Stimulated activated CD4-positive, alpha-beta T cell treated with anti-CD3 and anti-CD28 coated beads, Interleukin-4, amount 100 ng/mL, for 24 hours (primary cell): ENCODE data around the gene TNRC6B.

Experiments
- DNase-seq: peaks from one replicate; pipeline ENCODE4 v3.0.0-alpha.2; 2020

The TNRC6B gene

GRCh38 chr22:40328546-40329456 lies 151.1 kb downstream of the TNRC6B start:
- no peak for DNase-seq

GRCh38 chr22:40329466-40329865 lies 151.7 kb downstream of the TNRC6B start:
- DNase-seq = no peak

GRCh38 chr22:40330086-40330485 lies 152.4 kb downstream of the TNRC6B start:
- no peak for DNase-seq

GRCh38 chr22:40330615-40331014 lies 152.9 kb downstream of the TNRC6B start:
- no peak for DNase-seq

GRCh38 chr22:40331706-40332105 lies 154.0 kb downstream of the TNRC6B start:
- DNase-seq = no peak

- DNase-seq = no peak
Observed at GRCh38 chr22:40332319-40332781, 154.6 kb downstream of the TNRC6B start.

- no peak for DNase-seq
Observed at GRCh38 chr22:40334060-40334459, 156.3 kb downstream of the TNRC6B start.

- no peak for DNase-seq
Observed at GRCh38 chr22:40334899-40335298, 157.2 kb downstream of the TNRC6B start.

- DNase-seq = no peak
Observed at GRCh38 chr22:40335358-40335757, 157.6 kb downstream of the TNRC6B start.

- DNase-seq = no peak
Observed at GRCh38 chr22:40340044-40340443, 162.3 kb downstream of the TNRC6B start.

- DNase-seq = no peak
Observed at GRCh38 chr22:40341604-40342003, 163.9 kb downstream of the TNRC6B start.

GRCh38 chr22:40342521-40342920 lies 164.8 kb downstream of the TNRC6B start:
- no peak for DNase-seq

GRCh38 chr22:40345271-40345670 lies 167.5 kb downstream of the TNRC6B start:
- peak; percentile 37 for DNase-seq

- DNase-seq = peak; percentile 72
Observed at GRCh38 chr22:40345815-40346184, 168.1 kb downstream of the TNRC6B start.

GRCh38 chr22:40346185-40347118 lies 168.7 kb downstream of the TNRC6B start, which contains the start of gene ADSL:
ADSL (plus strand) TSS chr22:40346500; CDS start chr22:40346559, 59 bp downstream.
- peak; percentile 88 for DNase-seq

- no peak for DNase-seq
Observed at GRCh38 chr22:40347300-40347699, 169.6 kb downstream of the TNRC6B start.

- DNase-seq = peak; percentile 73
Observed at GRCh38 chr22:40348025-40348658, 170.4 kb downstream of the TNRC6B start.

- no peak for DNase-seq
Observed at GRCh38 chr22:40352763-40353162, 175.0 kb downstream of the TNRC6B start.

- no peak for DNase-seq
Observed at GRCh38 chr22:40361100-40361499, 183.4 kb downstream of the TNRC6B start.

- DNase-seq = no peak
Observed at GRCh38 chr22:40363059-40363458, 185.3 kb downstream of the TNRC6B start.

GRCh38 chr22:40364431-40364830 lies 186.7 kb downstream of the TNRC6B start:
- no peak for DNase-seq

GRCh38 chr22:40366068-40366467 lies 188.3 kb downstream of the TNRC6B start:
- no peak for DNase-seq

GRCh38 chr22:40367342-40367741 lies 189.6 kb downstream of the TNRC6B start:
- DNase-seq = no peak
